Stimulated activated CD8-positive, alpha-beta memory T cell treated with anti-CD3 and anti-CD28 coated beads, Interleukin-12 subunit alpha, Interleukin-12 subunit beta, amount 100 ng/mL, for 24 hours (primary cell): ENCODE measurements around the gene EPHA3.

Experiments
- DNase-seq: peaks from one replicate; pipeline ENCODE4 v3.0.0-alpha.2; 2020; ENCODE audit errors: extremely low read depth

EPHA3 gene

DNA sequence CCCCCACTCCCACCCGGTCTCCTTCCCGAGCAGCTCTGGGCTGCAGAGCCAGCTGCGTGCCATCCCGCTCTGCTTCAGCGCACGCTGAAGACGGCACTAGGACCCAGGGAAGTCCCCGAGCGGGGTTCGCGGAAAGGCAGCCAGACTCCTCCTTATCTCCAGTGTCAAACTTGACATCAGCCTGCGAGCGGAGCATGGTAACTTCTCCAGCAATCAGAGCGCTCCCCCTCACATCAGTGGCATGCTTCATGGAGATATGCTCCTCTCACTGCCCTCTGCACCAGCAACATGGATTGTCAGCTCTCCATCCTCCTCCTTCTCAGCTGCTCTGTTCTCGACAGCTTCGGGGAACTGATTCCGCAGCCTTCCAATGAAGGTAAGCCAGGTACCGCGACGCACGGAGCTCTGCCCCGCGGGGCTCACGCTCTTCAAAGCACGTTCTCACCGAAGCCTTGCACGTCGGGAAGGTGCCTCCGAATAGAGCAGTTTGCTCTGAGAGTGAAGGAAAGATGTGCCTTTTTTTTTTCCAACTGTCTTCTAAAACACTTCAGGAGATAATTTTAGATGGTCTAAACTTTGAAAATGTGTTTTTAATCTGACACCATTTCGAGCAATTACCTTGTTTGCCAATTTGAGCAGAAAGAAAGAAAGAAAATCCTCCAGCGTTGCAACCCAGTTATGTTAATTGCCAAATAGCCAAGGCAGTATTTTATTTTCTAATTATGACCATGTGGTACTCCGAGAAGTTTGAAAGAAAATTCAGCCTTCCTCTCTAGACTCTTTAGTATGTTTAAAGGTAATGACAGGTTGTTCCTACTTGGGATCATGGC is at the start of gene EPHA3:
EPHA3 (plus strand) TSS at position 161 of the 830 bp plus-strand sequence; CDS start at position 289, 128 bp downstream.
- no peak for DNase-seq

DNA sequence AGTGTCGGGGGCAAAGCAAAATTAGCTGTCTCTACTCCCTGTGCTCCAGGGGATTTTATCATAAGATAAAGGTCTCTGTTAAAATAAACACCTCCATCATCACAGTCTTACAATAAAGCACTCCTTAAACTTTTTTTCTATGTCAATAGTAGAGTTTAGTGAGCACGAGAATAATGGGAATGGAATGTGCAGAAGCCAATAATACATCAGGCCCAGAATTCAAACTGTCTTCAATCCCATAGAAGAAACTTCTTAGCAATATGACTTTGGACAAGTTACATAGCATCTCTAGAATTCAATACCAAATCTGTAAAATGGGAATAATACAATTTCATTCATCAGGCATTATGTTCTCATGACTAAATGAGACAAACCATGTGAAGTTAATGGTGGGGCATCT is 49.0 kb upstream of the EPHA3 start:
- no peak for DNase-seq

DNA sequence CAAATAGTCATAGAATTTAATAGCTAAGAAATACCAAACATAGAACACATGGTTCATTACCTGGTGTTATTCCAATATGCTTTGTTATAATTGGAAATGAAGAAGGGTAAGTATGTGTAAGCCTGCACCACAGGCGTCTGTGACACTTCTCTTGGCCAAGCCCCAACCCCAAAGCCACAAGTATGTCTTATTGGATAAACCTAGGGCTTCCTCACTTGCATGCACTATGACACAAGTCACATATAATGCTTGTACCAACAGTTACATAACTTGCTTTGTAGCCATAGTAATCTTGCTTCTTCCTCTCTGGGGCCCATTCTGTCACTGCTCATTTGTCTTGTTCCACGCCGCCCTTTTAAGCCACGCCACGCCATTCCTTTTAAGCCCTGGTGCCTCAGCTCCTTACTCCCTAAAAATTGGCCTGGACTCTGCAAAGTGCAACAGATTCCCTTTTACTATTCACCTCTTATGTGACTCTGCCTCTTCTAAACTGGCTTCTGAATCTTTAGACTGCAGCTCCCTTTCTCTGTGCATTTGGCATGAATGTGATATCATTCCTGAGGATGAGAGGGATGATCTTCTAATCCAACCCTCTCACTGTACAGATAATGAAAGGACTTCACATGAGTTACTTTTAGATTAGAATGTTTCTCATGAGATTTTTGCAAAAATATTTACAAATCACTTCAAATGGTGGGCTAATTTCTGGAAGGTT is 48.1 kb upstream of the EPHA3 start:
- no peak for DNase-seq

DNA sequence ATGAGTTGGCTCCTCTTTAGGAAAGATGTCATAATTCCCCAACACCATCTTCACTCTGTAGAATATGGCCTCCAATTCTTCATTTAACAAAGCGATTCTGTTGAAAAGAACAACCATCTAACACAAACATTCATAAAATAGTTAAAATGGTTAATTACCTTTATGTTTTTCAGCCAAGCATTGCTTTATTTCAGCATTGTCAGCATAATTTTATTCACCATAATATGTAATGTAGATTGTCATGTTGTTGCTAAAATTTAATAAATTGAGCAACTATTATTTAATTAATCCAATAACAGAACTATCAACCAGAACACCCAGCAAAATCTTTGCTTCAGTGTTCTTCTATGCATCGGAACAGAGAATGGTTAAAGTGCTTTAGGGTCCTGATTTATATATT is 46.2 kb upstream of the EPHA3 start:
- no peak for DNase-seq

DNA sequence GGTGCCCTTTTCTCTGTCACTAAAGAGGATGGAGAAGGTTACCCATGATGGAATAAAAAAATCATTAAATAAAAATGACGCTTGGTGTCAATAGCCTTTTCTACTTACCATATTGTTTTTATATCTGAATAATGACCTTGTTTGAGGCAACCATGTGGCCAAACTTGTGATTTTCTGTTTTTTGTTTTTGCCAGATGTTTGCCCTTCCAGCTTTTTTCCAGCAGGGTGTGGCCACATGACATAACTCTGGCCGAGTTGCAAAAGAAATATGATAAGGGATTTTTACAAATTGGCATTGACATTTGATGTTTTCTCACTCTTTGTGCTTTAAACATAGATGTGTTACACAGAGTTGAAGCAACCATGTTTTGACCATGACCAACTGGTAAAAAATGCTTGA is 39.7 kb upstream of the EPHA3 start:
- no peak for DNase-seq

DNA sequence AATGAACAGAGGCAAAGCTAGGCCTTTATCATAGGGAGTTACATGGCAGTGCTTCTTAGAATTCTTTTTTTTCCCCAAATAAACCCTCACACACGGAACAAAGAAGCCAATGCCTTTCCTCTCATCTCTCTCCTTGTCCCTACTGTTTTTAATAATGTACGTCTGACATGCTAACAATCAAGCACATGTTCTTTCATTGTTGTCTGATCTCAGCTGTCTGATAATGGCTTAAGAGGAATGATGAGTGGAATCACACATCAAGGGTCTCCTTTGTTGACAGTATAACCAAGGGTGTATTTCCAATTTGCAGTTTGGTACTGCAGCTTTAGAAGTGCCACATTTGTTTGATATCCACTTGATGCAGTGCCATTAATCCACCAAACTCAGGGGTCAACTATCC is 34.8 kb upstream of the EPHA3 start:
- no peak for DNase-seq

DNA sequence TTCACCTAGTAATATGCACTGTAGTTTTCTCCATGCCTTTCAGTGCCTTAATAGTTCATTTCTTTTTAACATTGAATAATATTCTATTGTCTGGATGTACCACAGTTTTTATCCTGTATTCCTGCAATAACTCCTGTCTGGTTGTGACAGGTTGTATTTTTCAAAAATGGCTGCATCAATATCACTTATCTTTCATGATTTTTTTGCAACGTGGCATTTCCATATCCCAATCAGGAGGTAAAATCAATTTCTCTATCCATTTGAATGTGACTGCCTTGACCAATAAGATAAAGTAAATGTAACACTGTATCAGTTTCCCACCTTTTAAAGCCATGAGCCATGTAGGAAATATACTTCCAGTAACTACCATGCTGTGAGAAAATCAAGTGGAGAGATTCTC is 27.5 kb upstream of the EPHA3 start:
- DNase-seq, result no peak

DNA sequence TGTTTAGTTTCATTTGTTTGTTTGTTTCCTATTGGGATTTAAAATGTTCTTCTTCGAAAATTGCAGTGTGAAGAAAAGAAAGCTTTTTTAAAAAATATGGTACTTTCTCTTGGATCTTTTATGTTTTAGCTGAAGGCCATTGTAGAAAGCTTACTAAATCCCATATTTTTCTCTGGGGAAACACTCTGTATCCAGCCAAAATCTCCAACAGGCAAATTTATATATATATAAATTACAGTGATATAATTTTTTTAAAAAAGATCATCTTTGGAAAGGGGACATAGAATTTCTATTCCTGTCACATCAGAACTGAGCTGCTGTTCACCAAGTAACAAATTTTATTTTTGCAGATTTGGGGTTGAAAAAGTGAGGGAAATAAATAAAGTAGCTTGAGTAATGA is 19.6 kb upstream of the EPHA3 start:
- DNase-seq, result no peak

DNA sequence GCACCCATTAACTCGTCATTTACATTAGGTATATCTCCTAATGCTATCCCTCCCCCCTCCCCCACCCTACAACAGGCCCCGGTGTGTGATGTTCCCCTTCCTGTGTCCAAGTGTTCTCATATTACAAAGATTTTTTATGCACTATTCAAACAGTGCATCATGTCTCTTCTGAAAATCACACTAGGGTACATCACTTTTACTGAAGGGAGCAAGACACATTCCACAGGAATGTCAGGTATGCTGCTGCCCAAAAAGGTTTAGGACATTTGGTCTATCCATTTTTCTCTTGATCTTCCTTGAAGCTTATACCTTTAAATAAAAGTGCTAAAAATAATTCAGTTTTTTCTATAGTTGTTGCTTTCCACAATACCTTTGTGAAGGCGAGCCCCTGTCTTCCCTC is 9.2 kb upstream of the EPHA3 start:
- DNase-seq, result no peak

DNA sequence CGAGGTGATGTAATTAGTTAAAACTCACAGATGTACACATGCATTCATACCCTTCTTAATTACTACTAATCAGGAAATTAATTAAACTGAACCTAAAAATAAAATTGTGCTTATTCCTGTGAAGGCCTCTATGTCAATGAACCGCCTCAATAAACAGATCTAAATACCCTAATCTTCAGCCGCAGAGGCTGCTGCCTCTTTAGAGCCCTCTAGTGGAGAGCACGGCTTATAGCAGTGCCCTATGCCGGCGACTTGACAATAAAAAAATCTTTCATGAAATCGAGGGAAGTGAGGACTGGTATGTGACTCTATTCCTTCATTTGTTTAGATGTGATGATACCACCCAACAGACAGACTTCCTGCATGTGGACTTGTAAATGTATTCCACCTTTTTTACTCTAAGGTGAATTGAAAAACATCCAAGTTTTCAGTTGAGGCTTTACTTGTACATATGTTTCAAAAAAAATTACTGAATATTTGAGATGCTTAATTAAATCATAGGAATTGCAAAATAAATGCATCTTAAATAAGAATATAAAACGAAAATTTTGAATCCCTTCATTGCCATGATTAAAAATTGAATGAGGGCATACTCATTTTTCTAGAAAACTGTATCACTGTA is 8.3 kb upstream of the EPHA3 start:
- no peak for DNase-seq

DNA sequence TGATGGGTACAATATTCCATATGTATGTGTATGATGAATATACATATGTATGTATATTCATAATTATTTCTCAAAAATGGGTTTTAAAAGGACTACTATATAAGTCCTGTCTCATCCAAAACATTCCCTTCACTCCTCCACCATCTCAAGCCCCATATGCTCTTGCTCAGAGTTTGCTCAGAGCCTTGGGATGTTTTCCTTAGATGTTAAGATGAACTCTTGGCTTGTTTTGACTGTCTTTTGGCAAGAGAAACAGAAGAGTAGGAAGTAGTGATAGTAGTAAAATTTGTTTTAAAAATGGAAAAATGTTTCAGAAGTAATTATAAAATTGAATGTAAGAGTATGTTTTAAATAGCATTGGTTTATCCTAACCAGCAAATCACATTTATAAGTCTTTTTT is 6.2 kb upstream of the EPHA3 start:
- DNase-seq, result no peak

DNA sequence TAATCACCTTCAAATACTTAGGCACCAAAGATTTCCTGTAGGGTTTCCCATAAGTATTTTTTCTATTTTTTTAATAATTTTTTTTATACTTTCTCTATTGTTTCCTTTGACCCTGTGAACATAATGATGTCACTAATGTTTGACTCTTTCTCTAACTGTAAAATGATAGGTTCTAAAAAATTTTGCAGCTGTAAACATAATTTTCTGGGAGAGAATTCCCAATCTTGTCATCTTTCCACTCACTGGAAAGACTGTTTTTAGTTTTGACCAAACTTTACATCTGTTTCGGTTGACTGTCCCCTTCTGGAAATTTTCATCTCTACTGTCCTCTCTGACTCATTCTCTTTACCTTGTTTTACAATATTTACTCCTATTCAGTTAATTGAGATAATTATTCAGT is 5.5 kb upstream of the EPHA3 start:
- no peak for DNase-seq

DNA sequence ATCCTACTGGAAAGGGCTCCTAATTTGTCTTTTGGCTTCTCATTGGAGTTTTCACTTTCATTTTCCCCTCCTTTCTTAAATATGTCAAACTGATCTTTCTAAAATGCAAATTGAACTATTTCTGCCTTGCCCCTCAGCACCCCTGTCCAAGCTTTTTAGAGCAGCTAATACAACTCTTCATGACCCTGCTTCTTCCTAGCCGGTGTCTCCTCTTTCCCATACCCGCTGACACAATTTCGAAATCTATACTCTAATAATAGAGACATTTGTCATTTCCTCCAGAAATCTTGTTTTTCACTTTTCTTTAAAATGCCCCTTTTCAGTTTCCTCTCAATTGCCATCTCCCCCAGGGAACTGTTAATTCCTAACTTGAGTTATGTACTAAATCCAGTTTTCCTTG is 2.9 kb upstream of the EPHA3 start:
- no peak for DNase-seq

DNA sequence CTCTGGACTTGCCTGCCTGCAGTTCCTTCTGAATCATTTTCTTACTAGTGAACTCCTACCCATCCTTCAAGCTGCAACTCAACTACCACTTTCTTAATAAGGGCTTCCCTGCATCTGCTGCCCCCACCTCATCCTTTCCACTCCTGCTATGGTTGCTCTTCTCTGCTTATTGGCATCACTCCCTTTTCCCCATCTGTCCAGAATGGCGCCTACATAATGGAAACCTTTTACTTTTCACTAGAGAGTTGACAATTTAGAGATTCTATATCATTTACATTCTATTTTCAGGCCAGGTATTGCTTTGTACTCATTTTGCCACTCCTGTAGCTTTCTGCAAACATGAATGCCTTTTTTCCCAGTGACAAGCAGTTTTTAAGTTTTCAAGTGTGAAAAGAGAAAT is 1.9 kb upstream of the EPHA3 start:
- DNase-seq, result no peak

DNA sequence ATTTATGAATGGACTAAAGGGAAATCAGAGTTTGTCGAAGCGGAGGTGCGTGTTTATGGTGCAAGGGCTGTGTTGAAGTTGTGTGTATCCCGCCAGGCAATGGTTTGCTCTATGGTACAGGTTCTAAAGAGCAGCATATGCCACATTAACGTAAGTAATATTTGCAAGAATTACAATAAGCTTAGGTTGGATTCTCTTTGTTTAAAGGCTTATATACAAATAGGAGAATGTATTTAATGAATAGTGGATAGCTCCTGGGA is 800 bp downstream of the EPHA3 start:
- DNase-seq, result no peak

DNA sequence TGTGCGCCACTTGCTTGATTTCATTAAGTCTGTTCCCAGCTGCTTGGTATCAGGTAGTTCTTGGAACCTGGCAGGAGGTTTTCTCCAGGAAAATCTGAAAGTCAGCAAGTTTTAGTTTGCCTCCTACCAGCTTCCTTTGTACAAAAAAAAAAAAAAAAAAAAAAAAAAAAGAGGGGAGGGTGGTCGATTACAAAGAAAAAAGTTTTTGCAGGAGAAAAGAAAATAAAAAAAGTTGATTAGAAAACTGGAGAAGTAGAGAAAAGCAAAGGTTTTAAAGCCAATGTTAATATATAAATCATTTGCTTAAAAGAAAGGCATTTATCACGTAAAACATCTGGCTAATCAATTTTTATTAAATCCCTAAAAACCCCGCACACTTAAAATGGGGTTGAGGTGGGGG is 5.9 kb downstream of the EPHA3 start:
- DNase-seq, result no peak

DNA sequence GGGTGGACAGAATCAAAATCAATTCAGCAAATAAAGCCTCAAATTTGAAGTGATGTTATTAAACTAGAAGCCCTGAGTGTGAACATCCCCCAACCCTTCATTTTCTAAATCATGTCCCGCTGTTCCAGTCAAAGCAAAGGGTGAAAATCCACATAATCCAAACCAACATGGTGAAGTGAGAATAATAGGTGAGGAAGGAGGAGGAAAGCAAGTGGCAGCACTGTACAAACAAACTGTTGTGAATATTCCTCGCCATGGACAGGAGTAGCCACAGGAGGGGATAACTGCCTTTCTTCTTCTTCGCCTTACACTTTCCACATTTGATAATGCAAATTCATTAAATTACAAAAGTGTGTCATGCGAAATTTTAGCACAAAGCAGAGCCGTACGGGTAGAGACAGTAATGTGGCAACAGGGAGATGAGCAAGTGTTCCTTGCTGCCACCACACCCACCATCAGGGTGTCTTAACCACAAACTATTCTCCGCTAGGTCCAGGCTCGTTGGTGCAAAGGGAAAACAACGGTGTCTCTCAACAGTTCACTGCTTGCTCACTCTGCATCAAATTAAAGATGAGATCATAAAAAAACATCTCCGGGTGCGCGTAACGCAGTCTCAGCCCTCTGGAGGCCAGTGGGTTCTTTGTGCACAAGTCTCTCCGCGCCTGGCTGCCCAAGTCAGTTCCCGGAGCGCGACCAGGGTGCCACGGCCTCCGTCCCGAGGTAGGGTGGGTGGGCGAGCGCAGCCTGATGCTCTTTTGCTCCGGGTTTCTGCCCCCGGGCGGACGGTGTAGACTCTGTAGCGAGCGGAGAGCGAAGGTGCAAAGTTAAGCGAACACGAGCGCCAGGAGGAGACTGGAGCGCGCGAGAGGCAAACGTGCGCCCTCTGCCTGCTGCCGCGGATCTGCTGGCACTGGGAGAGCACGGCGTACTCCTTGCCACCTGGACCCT is 6.7 kb downstream of the EPHA3 start:
- DNase-seq, result no peak

DNA sequence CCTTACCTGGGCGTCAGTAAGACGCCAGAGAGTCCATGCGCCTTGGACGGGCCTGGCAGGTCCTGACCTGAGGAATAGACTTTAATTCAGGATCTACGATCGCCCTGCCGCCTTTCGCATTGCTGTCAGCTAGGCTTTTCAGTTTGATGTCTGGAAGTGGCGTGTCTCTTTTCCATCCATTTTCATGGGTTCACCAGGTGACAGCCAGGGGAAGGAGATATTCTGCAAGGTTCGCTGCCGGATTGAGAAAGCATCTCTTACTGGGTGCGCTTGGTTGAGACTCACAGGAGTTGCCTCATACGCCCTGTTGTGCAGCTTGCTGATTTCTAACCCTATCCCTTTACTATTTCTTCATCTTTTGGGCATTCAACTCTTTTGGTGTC is 7.4 kb downstream of the EPHA3 start:
- DNase-seq, result no peak

DNA sequence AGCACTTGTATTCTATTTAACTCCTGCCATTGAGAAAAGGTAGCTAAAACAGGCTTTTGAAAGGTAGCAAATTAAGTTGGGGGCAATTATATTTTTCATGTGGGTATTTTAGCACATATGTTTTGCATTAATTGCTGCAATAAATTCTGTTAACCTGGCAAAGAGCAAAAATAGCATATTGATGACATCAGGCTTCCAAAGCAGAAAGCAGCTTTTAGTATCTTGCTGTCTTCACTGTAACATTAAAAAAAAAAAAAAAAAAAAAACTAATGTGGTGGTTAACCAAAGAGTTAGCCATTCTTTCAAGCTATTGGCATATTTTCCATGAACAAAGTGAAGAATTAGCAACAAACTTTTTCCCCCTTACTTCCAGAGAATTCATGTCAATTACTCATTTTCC is 9.1 kb downstream of the EPHA3 start:
- DNase-seq, result no peak

DNA sequence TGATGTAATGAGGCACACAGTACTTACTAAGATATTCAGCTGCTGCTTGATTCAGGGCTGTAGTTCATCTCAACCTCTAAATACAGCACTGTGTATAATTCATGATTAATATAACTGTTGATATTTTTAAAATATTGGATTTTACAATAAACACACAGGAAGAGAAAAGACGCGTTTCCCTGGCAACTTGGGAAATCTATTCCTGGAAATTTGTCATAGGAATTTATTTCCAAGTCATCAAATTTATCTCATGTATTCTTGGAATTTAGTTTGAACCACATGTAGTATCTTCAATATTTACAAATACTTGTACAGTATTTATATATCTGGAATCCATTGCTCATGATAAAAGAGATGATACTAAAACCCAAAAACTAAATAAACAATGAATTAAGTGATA is 30.6 kb downstream of the EPHA3 start:
- no peak for DNase-seq

DNA sequence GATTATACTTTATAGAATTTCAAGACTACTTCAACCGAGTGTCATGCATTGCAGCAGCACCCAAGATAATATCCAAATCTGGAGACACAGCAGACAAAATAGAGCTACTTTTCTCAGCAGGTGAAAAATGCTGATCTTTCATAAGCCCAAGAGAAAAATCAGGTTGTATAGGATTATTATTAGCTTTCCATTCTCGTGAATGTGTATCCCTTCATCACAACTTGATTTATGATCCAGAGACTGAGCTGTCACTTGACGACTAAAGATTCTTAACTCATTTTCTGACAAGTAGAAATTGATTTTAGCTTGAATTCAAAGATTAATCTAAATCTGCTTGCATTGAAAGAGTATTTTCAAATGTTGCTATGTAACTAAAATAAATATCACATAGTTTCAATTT is 32.4 kb downstream of the EPHA3 start:
- DNase-seq, result no peak

DNA sequence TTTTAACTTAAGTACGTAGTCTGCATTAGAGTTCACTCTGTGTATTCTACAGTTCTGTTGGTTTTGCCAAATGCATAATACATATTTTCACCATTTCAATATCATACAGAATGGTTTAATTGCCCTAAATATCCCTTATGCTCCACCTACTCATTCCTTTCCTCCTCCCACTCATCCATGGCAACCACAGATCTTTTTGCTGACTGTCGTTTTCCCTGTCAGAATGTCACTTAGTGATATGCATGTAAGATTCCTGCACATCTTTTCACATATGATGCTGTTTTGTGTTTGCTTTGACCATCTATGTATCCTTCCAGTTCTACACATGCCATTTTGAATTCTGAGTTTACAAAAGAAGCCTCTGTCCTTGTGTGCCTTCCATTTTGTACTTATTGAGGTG is 36.7 kb downstream of the EPHA3 start:
- no peak for DNase-seq
